Amygdala (tissue), 56 donors: Measurements from ENCODE around the gene DACH1.

Experiments used
- DNase-seq, 56 donors: peaks; one replicate each; lab custom pipeline; 2025; lab: John Stamatoyannopoulos, UW

The DACH1 gene

DNA sequence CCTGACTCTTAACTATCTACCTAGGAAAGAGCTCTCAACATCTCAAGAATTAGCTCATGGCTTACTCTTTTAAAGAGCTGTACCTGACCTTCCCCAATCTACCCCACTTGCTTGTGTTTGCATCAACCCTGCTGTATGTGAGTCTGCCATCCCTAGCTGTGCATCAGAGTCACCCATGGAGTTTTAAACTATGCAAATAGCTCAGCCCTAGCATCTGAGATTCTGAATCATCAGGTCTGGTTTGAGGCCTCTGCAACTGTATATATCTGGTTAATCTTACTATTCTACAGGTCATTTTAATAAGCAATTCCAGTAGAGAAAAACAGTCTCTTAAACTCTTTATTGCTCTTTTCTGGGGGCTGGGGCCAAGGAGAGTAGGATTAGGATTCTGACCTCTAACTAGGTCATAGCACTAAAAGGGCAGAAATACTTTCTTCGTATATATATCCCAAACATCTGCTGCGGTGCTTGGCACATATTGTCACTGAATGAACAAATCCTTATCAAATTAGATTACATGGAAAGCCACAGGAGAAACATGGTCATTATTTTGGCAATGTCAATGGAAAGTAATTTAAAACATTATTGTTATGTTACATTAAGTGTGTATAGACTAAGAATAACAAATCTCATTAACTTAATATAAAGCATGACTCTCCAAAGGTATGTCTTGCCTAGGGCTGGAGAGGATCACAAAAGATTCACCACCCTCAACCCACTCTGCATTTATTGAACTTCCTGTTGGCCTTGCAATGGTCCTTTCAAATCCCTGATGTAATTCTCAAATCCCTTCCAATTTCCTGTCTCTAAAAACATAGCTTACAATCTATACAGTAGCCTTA lies 232.2 kb downstream of the DACH1 start:
- no peak for DNase-seq

DNA sequence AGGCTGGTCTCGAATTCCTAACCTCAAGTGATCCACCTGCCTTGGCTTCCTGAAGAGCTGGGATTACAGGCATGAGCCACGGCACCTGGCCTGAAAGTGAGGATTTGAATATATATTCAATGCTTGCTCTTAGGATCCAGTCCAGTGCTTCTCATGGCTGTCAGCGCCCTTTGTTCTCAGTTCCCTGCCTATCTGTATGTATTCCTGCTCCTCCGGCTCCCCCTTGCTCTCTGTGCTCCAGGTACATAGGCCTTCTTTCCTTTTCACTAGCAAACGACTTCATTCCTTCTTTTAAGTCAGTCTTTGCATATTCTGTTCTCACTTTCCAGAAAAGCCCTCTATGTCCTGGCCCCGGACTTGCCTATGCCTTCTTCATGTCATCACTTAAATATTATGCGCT lies 232.8 kb downstream of the DACH1 start:
- no peak for DNase-seq

DNA sequence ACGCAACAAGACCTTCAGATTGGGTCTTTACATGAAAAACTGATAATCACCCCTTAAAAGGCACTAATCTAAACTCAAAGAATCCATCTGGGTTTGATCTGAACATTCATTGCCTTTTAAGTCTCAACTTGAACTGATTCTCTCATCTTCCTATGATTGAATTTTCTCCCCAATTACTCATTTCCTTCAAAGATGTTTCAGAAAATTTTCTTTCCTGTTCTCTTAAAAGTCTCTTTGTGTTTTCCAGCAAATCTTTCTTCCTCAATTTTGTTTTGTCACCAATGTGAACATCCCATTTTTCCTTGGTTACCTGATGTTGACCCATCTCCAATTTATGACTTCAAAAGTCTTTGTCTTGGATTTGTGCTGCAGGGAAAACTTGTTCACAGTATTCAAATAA lies 234.3 kb downstream of the DACH1 start:
- no peak for DNase-seq

DNA sequence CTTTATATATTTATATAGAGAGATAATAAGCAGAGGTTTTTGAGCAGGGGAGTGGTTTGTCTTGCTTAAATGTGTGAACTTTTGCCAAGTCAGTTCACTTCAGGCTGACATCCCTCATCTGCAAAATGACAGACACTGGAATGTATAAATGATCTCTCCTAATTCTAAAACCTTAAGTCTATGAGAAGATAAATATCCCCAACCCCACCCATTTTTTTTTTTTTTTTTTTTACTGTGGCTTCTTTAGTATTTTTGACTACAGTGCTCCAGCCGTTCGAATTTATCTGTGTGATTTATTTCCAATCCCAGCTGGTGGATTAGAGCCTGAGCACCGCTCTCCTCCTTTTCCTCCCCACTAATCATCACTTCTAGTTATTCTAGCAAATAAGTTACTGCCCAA lies 234.8 kb downstream of the DACH1 start:
- no peak for DNase-seq

DNA sequence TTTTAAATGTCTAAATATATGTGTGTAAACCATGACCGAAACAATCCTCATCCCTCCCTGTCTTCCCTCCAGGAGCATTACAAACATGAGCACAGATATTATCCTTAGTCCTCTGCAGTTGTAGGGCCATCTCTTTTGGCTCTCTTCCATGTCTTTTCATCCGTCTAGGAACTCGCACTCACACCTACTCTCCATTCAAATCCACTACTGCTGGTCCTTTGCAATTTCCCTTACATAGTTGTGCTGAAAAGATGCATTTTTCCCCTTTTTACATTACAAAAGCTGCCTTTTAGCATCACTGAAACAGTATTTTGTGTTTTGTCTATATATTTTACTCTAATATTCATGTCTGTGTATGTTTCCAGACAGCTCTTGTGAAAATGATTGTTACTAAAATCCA lies 237.8 kb downstream of the DACH1 start:
- DNase-seq: no peak

DNA sequence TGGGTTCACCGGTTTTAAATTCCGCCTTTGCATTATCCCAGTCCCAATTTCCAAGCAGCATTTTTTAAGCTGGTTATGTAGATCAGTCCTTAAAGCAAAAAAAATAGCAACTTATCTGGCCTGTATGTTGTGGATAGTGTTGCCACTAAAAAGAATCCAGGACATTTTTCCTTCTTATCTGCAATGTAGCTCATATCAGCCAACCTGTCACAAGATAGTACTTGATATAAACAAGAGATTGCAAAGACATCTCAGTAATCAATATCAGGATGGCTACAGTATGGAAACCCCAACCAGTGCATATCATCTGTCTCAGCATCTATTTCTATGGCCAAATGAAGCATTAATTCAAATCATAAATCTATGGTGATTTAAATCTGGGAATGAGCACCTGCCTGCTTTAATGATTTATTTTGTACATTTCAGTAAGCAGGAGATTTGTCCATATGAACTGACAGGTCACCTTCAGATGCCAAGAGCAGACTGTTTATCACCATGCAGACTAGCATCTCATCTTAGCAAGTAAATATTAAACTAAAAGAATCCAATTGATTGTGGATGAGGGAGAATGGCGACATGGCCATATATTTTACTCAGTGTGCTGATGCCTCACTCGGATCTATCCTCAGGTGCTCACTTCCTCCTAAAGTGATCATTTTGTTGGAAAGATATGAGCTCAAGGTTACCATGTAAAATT lies 240.4 kb downstream of the DACH1 start:
- DNase-seq: no peak

DNA sequence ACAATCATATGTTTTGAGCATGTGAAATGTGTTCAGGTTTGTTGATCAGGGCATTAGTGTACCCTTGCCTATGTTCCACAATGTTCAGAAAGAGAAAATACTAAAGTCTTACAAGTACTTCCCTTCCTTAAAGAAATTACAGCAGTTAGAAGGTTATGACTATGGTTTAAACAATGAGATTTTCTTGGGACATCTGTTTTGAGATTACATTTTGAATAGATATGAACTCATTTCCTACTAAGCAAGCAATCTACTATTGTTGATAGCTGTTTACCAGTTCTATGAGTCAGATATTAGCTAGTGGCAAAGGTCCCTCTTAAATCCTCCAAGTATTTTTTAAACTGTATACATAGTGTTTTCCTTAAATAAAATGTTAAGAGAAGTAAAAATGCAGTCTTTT lies 241.3 kb downstream of the DACH1 start:
- DNase-seq: no peak

DNA sequence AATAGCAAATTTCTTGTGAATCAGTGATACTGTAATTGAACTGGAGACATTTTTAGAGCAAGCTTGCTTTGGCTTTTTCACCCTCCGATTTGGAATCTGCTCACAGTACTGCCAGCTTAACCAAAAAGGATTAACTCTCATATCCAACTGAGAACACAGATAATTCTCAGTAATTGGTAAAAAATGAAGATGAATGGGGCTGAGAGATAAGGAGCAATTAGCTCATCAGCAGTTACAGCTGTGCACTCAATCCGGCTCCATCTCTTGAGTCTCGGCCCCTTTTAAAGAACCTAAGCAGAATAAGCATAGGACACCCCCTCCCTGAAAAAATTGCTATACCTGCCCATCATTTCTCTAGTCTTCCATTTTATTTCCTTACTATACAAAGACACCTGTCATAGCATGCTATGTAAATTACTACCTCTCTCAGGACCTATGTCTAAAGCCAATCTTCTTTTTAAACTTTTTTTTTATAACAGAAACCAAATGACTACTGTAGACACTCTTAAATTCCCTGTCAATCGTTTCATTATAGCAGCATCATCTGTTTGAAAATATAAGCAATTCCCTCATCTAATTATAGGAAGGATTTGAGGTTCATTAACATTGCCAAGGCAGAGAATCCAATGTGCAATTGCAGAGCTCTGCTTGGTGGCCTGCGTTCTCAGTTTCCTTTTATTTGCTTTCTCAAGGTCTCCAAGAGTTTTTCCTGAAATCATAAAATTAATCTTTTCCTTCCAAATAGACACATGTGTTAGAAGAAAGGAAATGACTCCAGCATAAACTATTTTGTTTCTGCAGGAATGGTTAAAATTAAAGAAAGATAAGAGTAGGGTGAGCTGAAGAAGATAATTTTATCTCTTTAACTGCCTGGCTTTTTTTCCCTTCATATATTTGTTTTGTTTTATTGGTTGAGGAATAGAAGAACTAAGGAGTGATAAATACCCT lies 242.1 kb downstream of the DACH1 start:
- DNase-seq: no peak

DNA sequence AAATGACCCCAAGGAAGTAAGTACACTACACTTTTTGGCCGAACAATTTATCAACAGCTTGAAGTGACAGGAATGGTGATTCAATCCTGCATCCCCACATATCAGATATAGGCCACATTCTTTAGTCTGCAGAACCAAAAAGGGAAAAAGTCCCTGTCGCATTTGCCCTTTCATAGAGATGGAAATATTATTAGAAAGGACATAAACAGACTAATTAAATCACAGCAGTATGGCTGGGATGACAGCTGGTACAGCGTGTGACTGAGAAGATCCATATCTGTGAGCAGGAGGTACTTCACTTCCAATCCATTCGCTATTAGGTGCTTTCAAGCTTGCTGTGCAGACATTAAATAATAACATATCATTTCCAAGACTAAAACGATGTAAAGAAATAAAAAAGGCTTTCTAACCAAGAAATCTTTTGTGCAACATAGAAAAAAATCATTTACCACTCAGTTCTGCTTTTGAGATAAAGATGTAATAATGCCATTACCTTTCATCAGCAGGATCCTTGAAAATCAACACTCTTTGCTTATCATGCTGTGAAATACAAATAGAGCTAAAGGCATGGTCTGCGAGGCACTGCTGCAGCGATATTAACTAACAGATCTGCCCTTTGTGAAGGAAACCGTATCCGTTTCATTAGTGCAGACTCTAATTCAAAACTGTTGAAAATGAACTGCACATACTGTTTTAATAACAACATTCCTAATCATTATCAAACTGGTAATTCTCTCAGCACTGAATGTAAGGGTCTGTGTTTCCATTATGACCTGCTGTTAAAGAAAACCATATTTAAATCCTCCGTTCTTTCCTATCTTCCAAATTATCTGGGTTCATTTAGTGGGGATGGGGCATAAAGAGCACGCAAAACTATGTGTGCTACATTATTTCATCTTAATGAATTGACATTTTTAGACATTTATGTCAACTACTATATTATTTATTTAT lies 245.6 kb downstream of the DACH1 start:
- no peak for DNase-seq

DNA sequence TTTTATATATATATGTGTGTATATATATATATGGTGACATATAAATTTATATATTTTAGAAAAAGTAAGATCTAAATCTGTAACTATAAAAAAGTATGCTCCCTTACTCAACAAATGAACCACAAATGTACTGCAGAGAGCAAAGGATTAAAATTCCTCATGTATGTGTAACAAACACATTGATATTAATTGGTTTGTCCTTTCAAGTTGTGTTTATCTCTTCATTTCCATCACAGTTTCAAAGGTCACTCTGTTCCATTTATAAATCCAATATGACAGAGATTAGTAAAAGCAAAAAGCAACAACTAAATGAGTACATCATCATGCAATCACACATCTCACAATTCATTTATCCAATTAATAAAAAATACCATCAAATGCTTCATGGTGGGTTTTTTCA lies 247.9 kb downstream of the DACH1 start:
- DNase-seq: no peak

DNA sequence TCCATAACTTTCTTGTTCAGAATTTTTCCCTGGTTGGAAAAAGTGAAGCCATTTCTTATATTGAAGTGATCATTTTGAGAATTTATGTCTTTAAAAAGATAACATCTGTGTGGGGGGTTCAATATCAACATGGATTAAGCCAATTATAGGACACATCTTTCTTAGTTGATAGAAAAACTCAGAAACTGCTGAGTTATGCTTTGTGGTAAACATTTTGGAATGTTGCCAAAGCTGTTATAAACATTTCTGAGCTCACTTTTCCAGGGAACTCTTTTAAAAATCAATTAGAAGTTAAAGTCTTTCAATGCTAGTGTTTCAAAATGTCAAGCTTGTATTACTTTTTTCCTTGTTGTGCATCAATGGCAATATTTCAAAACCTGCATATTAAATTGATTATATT lies 248.8 kb downstream of the DACH1 start:
- no peak for DNase-seq

DNA sequence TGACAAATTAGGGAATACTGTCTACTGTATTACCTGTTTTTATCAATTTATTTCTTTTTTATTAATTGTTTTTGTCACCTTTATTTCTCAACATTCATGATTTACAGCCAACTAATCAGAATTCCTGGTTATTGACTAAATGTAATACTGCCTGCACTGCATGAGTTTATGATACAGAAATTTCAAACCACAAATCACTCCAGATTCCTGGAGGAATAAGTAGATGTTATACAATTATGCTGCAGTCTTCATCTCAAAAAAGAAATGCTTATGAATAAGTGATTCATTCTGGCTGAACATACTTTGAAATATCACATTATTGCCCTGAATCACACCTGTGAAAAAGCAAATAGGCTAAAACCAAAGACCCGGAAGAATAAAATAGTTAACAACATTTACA lies 249.7 kb downstream of the DACH1 start:
- DNase-seq: no peak

DNA sequence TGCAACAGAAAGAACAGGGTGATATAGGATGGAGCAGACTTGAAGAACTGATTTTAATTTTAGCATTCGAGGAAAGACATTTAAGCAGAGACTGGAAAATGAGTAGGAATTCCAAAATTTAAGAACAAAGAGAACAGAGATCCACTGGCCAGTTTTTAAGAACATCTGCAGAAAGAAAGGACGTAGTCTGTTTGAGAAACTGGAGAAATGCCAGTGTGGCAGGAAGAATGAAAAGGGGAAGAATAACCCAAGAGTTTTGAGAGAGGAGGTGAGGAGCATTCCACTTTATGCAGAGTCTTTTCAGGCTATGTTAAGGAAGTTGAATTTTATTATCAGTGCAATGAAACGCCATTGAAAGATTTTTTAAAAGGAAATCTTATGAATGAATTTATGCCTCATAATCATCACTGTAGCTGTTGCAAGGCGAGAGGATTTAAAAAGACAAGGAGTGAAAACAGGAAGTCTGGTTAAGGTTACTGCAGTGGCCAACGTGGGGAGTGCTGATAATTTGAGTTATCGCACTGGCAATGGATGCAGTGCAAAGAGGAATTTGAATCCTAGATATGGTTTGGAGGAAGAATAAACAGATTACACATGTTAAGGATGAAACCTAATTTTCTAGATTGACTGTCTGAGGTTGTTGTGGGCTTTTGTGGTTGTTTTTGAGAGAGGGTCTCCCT lies 253.8 kb downstream of the DACH1 start:
- DNase-seq: no peak

DNA sequence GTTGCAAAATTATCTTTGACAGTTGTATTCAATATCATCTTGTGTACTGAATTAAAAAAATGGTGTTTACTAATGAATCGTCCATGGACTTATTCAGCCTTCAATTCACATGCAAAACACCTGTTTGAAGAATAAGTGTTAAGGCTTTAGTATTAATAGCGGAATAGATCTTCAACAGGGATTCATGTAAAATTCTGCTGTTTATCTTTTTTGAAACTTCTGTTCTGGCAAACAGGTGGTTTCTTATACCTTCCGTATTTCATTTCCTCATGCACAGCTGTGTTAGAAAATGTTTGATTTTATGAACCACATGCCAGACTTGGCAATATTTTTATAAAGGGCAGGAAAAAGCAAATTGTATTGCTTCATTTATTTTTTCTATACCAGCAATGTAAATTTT lies 255.7 kb downstream of the DACH1 start:
- no peak for DNase-seq

DNA sequence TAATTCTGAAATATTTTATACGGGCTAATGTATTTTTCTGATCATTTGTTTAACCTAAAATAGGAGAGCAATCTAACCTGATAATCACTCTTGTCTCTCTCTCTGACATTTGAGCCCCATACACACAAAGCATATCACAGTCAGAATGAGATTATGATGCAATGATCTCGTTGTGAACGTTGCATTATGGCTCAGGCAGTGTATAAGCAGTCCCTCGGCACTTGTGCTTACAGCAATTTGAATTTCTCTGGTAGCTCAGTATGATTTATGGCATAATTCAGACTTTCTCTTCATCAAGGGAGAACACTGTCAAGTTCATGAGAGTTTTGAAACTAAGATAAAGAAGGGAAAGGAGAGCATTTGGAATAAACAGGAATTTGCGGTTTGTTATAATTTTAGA lies 256.1 kb downstream of the DACH1 start:
- DNase-seq: no peak

DNA sequence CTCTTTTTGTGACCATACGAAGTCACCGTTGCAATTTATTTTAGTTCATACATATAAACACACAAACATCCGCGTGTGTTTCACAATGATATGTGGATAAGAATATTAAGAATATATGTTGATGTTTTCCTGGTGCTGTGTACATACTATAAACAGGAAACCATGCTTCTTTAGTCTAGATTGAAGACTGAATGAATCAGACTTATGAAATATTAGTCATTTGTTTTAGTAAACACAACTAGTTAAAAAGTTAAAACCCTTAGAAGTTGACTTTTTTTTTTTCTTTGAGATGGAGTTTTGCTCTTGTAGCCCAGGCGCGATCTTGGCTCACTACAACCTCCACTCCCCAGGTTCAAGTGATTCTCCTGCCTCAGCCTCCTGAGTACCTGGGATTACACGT lies 257.7 kb downstream of the DACH1 start:
- DNase-seq: no peak

DNA sequence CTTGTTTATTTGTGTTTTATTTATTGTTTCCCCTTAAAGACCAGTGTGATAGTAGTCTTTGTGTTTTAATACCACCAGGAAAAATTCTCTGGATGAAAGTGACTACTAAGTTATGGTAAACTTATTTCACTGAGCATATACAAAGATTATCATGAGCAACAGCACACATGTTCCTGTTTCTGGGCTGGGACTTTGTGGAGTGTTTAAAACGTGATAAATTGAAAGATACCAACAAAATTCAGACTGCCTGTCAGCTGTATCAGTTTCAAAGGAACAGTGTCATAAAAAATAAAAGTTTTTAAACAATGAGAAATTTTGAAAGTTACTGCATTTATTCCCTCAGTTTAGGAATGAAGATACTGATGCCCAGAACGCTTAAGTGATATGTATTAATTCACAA lies 259.4 kb downstream of the DACH1 start:
- DNase-seq: no peak

DNA sequence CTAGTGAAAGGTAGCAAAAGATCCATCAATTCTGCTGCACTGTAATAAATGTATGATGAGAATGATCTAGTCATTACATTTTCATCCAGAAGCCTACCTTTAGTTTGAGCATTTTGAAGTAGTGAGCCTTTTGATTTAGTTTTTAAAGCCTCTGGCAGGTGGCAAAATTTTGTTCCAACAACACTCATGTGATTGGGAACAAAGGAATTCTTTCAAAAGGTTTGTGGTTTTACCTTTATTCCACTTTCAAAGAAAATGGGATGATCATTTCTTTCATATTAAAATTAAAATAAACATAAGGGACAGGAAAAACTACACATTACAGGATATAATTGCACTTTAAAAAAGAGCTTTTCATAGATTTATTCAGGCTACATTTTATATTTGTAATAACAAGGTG lies 260.2 kb downstream of the DACH1 start:
- DNase-seq: no peak

DNA sequence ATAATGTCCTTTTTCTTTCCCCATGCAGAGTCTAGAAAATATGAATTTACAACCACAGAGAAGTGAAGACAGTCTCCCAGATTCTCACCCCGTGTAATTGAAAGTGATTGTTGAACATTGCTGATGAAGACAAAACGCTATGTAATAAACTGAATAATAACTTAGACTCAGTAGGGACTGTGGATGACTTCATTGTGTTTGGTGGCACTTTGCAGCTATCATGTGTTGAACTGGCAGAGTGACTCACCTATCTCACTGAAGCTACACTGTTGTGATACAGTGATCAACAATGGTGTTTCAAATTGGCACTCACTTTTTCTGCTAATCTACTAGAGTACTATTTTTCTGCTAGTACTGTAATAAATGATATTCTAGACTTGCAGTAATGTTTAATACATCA lies 261.3 kb downstream of the DACH1 start:
- DNase-seq: no peak
